SHP77 treated with DMSO at 0.1 percent for 48 hours (cell line): ENCODE measurements around the gene KCTD13.
A peak's percentile ranks its signal among the peaks of the same experiment; 100 is the strongest.
"Not testable (repeated sequence)": the region's sequence is repeated elsewhere in the genome, so short reads cannot be mapped to it uniquely, and the experiment has no call there.

ENCODE experiments used
- DNase-seq: peaks from one replicate; lab custom pipeline; 2025; lab: John Stamatoyannopoulos, UW

The KCTD13 gene

DNA sequence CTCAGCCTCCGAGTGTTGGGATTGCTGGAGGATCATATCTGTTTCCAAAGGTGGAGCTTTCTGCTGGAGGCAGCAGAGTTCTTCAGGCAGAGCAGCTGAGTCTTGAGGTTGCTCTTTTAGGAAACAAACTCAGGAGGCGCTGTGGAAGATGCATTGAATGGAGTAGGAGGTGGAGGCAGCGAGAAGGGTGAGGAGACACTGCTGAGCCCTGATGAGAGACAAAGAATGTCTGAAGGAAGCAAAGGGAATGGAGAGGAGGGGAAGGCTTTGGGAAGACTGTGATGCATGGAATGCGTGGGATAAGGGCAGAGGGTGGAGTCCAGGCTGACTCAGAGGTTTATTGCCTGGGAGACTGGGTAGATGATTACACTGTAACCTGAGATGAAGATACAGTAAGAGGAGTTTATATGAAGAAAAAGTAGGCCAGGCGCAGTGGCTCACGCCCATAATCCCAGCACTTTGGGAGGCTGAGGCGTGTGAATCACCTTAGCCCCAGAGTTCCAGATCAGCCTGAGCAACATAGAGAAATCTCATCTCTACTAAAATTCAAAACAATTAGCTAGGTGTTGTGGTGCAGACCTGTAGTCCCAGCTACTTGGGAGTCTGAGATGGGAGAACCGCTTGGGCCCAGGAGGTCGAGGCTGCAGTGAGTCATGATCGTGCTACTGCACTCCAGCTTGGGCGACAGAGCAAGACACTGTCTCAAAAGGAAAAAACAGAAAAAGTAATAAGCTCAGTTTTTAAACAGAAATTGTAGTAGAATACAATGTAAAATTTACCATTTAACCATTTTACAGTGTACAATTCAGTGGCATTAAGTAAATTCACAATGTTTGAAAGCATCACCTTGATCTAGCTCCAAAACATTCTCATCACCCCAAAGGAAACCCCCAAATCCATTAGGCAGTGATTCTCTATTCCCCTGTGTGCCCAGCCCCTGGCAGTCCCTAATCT lies 18.1 kb upstream of the KCTD13 start:
- peak; percentile 53 for DNase-seq

- no peak for DNase-seq
Measured at GRCh38 chr16:29940656-29941055, 14.6 kb upstream of the KCTD13 start.

DNA sequence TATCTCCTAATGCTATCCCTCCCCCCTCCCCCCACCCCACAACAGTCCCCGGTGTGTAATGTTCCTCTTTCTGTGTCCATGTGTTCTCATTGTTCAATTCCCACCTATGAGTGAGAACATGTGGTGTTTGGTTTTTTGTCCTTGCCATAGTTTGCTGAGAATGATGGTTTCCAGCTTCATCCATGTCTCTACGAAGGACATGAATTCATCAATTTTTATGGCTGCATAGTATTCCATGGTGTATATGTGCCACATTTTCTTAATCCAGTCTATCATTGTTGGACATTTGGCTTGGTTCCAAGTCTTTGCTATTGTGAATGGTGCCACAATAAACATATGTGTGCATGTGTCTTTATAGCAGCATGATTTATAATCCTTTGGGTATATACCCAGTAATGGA lies 5.7 kb upstream of the KCTD13 start:
- not testable (repeated sequence) for DNase-seq

DNA sequence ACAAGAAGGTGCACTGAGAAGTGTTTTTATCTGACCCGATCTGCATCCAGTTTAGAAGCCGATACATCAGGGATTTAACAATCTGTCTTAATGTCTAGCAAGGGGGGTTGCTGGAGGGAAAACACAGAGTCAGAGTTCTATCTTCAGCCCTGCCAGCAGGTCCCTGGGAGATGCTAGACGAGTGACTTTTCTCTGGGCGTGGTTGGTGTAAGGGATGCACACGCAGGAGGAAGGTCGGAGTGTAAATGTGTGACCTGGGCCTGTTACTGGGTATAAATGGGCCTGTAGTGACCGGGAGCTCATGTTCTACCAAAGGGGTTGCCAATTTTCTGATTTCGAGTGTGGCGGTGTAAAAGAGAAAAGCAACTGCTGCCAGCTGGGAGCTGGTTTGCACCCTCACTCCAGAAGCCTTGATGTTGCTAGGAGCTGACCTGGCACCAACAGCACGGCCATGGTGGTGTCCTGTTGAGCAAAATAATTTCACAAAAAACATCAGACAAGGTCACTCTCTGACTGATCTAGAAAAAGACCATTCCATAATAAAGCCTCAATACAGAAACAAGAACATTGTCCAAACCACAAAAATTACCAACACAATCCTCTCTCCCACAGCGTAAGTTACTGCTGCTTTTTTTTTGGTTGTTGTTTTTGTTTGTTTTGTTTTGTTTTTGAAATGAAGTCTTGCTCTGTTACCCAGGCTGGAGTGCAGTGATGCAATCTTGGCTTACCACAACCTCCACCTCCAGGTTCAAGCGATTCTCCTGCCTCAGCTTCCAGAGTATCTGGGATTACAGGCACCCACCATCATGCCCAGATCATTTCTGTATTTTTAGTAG lies 1.3 kb upstream of the KCTD13 start:
- DNase-seq, result no peak

DNA sequence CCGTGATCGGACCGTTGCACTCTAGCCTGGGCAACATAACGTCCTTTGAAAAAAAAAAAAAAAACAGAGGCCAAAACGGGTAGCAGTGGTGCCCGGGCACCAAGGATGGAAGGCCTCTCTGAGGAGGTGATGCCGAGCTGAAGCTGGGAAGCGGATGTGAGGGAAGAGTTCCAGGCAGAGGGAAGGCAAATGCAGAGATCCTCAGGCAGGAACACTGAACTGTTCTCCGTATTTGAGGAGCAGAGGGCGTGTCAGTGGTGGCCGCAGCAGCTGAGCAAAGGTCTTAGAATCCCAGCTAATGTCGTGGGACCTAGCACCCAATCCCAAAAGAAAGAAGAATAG lies 656 bp upstream of the KCTD13 start:
- DNase-seq, result no peak

DNA sequence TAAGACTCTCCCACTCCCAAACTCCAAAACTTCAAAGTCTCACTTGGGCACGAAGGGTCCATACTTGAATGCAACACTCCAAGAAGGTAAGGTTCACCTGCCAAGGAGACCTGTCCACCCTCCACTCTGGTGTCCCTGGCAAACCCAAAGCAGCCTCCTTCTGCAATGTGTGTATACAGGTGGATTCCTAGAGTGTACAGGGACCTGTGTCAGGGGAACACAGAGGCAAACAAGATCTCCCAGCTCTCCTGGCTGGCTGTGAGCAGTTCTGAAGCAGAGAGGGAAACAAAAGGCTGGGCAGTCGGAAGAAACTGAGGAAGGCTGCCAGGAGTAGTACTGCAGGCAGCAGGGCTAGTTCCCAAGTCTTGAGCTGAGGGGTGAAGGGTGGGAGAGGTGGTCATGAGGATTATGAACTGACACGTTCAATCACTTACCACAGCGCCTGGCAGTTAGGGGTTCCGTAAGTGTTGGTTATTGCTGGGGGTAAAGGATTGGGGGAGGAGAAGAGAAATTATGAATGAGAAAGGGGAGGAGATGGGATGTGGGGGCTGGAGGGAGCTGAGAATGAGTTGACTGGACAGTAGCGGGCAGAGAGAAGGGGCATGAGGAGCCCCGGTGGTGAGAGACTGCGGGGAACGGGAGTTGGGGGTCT lies 795 bp downstream of the KCTD13 start:
- no peak for DNase-seq

GRCh38 chr16:29922986-29923501 lies 3.0 kb downstream of the KCTD13 start:
- DNase-seq, result no peak

DNA sequence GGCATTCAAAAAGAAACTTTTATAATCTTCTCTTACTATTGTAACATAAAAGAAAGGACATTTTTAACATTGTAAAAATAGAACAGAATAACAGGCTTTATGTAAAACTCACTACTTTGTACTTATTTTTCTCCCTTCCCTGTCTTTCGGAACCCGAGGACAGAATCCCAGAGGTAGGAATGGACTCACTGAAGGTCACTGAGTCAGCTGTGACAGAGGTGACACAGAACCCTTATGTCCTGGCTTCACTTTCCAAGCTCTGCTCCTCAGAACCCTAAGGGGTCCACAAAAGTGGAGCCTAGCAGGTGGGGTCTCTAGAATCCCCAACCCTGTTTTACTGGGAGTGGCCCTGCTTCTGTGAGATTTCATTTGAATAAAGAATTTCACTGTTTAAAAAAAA lies 3.7 kb downstream of the KCTD13 start:
- DNase-seq, result no peak

GRCh38 chr16:29921034-29921385 lies 5.0 kb downstream of the KCTD13 start:
- no peak for DNase-seq

- no peak for DNase-seq
Measured at GRCh38 chr16:29920288-29921033, 5.6 kb downstream of the KCTD13 start.

DNA sequence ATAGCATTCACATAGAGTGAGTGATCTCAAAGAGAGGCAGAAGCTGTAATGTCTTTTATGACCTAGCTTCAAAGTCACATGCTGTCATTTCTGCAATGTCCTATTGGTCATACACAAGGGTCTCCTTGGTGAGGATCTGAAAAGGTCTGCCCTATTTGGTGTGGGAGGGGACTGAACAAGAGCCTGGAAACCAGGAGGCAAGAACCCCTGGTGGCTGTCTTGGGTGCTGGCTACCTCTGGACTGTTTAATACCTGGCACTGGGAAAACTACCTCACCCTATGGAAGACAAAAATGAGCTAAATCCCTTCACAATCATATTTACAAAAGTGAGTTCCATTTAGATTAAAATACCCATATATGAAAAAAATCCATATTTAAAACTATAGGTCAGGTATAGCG lies 9.0 kb downstream of the KCTD13 start:
- no peak for DNase-seq

DNA sequence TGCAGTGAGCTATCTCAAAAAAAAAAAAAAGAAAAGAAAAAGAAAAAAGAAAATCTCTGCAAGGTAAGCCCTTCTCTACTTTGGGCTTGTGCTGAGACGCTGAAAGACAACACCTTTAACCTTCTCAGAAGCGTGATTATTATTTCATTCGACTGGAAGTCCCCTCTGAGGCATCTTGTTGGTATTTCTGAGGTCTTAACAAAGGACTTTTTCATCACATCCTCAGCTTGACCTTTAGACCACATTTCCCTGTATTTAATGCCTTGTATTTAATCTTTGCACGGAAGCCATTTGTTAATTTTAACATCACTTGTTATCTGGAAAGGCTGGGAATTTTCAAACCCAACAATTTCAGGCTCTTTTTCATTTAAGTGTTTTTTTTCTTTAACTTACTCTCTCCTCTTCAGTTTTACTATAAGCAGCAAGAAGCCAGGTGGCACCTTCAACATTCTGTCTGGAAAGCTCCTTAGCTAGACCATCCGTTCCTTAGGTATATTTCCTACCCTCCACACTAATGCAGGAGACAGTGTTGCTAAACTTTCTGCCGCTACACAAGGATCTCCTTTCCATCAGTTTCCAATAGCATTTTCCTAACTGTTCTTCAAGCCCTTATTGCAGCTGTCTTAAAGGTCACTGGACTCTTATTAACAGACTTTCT lies 10.3 kb downstream of the KCTD13 start:
- DNase-seq, result no peak

DNA sequence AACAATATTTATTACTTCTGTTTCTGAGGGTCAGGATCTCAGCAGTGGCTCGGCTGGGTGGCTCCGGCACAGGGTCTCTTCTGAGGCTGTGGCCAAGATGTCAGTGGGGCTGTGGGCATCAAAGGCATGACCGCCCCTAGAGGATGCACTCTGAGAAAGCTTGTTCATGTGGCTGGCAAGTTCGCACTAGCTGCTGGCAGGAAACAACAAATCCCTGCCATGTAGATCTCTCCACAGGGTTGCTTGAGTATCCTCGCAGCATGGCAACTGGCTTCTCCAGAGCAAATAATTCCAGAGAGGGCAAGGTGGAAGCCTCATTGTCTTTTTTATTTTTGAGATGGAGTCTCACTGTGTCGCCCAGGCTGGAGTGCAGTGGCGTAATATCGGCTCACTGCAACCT lies 12.5 kb downstream of the KCTD13 start:
- DNase-seq, result no peak

DNA sequence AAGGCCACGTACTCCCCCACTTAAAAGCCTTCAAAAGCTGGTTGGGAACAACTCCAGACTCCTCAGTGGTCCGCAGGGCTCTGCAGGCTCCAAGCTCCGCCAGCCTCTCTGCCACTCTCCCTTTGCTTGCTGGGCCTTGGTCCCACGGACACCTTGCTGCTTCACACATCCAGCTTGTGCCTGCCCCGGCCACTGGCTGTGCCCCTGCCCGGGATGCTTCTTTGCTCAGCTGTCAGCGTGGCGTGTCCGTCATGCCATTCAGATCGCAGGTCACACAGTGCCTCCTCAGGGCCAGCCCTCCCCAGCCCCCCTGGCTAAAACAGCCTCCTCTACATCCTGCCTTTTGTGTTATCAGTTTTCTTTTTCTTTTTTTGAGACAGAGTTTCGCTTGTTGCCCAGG lies 13.9 kb downstream of the KCTD13 start:
- DNase-seq, result no peak

DNA sequence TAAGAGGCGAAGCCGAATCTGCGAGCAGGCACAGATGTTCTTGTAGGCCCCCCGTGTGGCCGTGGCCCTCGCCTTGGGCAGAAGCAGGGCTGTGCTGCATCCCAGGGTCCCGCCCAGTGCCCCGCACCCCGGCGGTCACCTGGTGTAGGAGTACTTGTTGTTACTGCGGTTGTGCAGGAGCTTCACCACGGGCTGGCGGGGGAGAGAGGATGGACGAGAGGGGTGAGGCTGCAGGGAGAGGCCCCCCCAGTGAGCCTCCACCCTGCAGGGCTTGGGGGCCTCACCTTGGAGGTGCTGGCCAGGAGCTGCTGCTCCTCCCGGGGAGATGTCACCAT lies 14.4 kb downstream of the KCTD13 start:
- no peak for DNase-seq

DNA sequence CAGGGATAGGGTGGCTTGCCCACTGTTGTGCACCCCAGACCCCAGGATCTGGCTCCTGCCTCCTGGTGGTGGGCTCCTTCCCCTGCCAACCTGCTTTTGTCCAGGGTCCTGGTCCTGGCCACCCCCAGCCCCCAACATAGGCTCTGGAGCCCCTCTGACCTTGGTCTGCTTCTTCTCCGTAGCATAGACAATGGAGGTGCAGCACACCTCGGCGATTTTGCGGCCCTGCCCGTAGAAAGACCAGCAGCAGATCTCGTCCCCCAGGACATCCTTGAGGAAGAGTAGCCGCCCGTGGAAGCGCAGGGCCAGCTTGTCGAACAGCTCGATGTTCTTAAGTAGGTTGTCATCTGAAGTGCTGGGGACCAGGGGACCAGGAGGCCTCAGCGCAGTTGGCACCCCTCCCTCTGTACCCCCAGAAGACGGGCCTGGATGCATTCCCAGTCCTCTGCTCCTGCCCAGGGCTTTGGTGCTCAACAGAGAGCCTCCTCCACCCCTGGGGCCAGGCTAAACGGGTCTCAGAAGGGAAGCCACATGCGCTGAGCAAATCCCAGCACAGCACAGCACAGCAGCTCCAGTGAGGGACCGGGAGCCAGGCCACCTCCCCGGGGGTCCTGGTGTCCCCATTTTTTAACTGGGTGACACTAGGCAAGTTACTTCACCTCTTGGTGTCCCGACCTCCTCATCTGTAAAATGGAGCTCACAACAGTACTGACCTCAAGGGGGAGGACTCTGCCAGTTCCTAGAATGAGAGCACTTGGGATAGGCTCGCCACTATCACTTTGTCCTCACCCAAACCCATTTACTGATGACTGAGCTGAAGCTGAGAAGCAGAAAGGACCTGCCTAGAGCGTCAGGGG lies 15.0 kb downstream of the KCTD13 start:
- DNase-seq, result no peak

DNA sequence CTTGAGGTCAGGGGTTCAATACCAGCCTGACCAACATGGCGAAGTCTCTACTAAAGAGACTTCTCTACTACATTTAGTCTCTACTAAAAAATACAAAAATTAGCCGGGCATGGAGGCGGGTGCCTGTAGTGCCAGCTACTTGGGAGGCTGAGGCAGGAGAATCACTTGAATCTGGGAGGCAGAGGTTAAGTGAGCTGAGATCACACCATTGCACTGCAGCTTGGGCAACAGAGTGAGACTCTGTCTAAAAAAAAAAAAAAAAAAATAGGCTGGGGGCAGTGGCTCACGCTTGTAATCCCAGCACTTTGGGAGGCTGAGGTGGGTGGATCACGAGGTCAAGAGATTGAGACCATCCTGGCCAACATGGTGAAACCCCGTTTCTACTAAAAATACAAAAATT lies 16.2 kb downstream of the KCTD13 start:
- not testable (repeated sequence) for DNase-seq

GRCh38 chr16:29909391-29909790 lies 16.6 kb downstream of the KCTD13 start:
- no peak for DNase-seq

DNA sequence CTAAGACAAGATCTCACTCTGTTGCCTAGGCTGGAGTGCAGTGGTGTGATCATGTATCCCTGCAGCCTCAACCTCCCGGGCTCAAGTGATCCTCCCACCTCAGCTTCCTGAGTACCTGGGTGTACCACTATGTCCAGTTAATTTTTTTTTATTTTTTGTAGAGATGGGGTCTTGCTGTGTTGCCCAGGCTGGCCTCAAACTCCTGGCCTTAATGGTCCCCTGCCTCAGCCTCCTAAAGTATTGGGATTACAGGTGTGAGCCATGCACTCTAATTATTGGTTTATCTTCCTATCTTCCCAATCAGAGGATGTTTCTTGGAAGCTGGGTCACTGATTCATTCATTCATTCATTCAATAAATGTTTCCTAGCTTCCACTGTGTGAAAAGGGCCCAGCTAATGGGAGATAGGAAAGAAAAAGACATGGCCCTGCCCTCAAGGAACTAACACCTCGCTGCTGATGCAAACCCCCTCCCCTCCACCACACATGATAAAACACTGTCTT lies 17.3 kb downstream of the KCTD13 start:
- no peak for DNase-seq

DNA sequence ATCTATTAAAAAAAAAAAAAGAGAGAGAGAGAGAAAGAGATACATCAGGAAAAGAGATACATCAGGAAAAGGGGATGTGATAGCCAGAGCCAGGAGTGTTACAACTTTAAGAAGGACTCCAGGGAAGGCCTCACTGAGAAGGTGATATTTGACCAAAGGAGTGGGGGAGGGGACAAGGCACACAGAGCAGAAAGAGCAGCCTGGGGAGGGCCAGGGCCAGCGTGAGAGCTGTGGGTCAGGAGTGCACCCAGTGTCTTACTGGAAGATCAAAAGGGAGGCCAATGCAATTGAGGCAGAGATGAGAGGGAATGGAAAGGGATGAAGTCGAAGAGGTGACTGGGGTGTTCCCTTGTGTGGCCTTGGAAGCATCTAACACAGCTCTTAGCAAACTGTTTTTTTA lies 18.1 kb downstream of the KCTD13 start:
- DNase-seq, result no peak
